GDM1 (cell line): ENCODE measurements around the gene PDE4B.
A peak's percentile ranks its signal among the peaks of the same experiment; 100 is the strongest.

Experiments
- DNase-seq: peaks from one replicate; lab custom pipeline; 2025; lab: John Stamatoyannopoulos, UW

The PDE4B gene

GRCh38 chr1:66265268-66265667, 472.6 kb downstream of the PDE4B start:
- DNase-seq: no peak

DNA sequence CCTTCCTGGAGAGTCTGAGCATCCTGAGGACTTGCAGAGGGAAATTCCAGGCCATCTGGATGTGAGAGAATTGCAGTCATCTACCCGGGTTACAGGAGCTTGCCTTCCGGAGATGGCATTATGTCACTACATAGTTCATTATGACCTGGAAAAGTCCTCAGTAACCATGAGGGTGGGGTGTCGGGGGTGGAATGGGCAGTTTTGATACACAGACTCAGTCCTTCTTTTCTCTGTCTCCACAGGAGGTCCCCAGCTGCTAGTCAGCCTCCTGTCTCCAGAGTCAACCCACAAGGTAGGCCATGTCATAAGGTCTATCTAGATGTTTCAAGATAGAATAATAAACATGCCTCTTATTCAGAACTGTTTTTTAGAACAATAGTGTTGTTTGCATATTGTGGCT, 473.1 kb downstream of the PDE4B start:
- DNase-seq: no peak

DNA sequence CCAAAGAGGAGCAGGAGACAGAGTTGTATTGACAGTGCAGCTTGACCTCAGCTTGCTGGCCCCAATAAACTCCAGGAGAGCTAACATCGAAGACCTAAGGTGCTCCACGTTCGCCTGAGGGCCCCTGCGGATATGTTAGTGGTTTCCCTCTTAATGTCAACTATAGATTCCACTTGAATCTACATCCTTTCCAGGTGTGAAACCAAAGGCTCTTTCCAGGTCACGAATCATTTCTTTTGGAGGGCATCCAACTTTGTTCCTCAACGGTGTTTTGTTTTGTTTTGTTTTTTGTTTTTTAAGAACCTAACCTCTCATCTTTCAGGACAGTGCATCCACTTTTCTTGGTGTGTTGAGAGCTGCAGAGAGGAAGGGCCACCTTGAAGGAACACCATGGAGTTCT, 473.7 kb downstream of the PDE4B start:
- DNase-seq: no peak

- no peak for DNase-seq
Observed at GRCh38 chr1:66266756-66267155, 474.1 kb downstream of the PDE4B start.

DNA sequence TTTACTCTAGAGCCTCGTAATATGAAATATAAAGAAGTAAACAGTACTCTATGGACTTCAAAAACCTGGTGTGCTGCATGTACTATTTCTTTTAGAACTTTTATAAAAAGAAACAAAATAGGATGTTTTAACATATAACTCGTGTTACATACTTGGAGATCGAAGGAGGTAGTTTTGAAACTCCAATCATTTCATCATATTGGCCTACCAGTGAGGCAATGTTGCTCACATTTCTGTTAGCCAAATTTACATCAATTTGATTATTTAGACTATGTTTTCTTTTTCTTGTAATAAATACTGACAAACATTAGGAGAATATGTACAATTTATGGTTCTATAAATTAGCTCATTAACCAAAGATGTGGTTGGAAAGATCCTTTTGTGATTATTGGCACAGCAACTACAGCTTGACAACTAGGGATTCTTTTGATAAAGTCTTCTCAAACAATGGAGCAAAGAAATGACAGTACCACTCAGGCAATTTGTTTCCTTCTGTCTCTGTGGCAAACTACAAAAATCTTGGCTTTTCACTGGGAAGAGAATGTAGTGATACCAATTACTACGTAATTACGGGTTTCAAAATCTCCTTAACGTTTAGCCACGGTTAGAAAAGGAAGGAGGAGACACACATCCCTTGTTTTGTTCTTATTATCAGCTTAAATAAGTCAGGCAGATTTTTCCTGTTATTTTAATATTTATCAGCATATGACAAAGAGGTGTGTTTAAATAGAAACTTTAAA, 474.7 kb downstream of the PDE4B start:
- no peak for DNase-seq

GRCh38 chr1:66269222-66269621, 476.5 kb downstream of the PDE4B start:
- DNase-seq: no peak

DNA sequence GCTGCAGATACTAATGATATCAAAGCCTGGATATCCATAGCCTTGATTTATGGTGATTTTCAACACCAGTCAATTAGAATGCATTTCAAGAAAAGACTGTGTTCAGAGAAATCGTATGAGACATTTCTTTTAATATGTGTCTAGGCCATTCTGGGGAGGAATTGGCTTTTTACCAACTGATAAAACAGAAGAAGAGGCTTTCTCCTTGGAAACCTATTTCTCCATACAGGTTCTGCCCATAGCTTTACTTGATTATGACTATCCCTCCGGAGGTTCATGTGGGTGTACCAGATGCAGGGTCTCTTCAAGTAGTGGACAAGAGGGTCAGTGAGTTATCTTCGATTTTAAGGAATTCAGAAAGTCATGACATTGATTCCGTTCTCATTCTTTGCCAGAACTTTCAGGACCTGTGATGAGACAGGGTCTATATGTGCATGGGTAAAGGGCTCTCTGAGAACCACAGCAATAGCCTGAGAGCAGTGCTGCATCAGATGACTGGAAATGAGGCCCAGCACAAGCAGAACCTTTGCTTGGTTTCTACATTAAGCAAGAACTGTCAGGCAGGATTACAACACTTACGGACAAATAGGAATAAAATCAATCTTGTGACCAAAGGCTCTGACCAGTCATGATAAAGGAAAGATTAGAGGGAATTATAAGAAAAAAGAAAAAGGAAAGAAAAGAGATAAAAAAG, 477.6 kb downstream of the PDE4B start:
- DNase-seq: no peak

DNA sequence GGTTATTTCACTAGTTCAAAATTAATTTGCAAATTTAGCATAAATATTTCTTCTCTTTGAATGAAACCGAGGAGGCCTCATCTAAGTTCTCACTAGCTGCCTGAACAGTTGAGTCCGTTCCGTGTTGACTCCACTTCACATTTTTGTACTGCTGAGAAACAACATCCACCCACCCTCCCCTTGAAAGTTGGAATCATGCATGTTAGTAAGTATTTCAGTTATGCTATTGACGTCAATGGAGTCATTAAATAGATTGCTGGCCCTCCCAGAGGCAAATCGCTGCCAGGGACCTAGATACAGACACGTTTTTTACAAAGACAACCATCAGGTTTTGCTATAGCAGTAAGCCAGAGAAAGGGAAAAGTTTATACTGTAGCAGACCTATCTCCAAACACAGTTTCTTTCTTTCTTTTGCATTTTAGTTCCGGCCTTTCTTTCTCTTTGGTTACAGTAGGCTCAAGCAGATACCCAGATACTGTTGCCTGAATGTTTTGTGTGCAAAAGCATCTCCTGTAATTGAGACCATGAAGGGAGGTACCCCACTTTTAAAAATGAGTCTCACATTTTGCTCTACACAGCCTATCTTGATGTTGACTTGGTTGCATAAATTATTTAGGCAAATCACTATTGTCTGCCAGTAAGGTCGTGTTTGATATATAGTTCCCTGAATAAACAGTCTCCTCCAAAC, 478.7 kb downstream of the PDE4B start:
- DNase-seq: peak; percentile 58

DNA sequence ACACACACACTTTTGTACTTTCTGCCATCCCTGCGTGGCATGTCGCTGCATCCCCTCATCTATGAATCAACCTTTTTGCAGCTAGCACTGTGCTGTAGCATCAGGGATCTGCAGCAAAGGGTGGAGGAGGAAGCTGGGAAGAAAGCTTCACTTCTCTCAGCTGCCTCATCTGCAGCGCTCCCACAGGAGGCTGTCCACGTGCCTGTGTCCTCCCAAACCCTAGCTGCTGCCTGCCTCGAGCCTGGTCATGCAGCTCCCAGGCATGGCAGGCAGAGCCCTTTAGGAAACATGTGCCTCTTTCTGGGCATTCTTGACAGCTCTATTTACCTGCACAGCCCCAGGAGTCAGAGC, 479.2 kb downstream of the PDE4B start:
- DNase-seq: no peak

DNA sequence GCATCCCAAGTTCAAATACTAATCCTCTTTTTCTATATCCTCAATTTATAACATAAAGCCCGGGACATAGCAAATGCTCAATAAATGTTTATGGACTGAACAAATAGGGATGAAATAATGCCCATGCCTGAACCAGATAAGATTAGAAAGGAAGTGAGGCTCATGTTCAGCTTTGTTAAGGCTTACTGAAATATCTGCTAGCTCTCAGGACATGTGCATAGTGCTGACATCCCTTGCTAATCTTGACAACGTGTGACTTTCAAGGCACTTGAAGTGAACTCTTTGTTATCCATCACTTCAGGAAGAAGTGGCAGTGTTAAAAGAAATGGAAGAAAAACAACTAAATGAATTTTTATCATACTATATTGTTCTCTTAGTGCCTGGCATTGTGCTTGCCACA, 481.0 kb downstream of the PDE4B start:
- DNase-seq: no peak

- no peak for DNase-seq
Observed at GRCh38 chr1:66274634-66275033, 481.9 kb downstream of the PDE4B start.

- DNase-seq: no peak
Observed at GRCh38 chr1:66275083-66275482, 482.4 kb downstream of the PDE4B start.

DNA sequence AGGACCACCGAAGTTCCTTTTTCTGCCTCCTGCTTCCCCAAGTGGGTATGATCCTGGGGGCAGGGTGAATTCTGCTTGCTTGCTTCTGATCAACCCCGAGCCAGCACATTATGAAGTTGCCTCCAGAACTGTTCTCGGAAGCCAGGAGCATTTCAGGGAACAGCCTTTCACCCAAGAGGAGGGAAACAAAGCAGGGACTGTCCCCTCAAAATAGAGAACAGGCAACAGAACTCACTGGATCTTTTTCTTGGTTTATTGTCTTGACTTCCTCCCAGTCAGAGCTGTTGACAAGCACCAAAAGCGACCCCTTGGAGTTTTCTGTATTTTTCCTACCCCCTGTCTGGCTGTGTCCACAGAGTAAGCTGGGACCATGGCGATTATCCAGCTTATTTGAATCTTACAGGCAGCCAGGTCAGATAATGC, 482.9 kb downstream of the PDE4B start:
- peak; percentile 21 for DNase-seq

- DNase-seq: no peak
Observed at GRCh38 chr1:66276218-66276617, 483.5 kb downstream of the PDE4B start.

DNA sequence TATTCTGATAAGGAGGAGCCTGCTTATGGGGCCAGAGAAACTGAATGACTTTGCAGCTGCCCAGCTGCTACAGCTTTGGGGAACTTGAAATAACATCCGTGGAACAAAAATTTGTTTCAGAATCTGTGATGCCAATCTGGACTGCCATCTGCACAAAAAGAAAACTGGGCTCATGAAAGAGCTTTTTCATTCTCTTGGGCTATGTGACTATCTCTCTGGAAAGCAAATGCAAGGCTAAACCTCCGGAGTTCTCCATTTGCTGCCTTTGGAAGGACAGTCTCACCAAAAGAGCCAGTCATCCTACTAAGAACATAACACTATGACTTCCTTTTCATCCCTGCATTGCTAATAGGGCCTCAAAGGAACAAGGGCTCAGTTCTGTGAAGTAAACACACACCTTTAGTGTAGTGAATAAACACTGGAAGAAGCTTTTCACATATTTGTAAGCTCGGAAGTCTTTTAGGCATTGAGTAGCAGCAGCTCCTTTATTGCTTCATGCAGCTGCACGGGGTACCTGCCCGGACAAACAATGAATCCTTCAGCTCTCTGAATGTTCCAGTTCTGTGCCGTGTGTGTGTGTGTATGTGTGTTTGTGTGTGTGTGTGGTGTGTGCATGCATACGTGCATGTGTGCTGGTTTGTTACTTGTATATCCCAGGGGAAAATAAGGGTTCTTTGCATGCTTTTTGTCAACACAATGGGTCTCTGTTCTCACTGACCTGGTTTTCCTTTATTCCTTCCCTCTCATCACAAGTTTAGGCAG, 485.7 kb downstream of the PDE4B start:
- DNase-seq: peak; percentile 13

GRCh38 chr1:66281808-66282207, 489.1 kb downstream of the PDE4B start:
- DNase-seq: no peak

DNA sequence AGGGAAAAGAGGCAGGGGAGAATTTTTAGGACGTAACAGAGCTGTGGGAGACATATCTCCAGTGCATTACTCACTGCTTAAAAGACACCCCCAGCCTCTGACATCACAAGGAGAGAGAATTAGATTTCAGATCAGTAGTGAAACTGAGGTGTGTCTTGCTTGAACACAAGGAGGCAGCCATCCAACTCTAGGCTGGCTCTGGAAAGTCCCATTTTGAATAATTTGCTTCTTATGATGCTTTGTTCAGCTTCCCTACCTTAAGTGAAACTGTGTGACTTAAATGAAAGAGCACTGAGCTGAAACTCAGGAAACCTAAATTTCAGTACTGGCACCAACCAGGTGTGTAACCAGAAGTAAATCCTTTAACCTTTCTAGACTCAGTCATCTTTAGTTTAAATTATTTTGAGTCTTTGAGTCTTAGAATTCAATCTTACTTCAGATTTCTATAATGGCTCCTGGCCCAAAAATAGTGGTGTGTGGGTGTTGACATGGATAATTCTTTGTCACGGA, 489.7 kb downstream of the PDE4B start:
- no peak for DNase-seq

DNA sequence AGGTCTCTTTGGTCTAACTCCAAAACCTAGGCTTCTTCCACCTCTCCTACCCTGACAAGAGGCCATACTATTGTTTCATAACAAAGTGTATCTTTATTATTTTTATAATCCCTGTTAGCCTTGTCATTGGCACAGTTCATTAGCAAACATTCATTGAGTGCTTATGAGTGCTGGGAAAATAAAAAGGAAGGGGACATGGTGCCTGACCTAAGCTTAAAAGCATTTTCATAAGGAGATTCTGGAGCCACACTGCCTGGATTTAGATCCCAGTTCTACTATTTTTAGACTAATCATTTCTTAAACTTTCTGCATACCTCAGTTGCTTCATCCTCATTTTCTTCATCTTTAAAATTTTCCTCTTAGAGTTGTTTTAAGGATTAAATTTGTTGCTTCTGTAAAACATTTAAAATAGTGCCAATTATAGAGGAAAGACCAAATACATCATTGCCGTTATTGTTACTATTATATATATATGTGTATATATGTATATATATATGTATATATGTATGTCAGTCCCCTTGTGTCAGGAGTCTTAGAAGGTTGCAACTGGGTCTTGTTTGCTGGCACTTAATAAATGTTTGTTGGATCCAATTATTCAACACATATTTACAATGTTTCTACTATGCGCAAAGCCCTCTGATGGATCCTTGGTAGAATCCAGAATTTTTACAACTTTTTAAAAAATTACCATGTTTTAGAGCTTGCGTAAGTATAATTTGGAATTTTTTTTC, 490.4 kb downstream of the PDE4B start:
- DNase-seq: no peak

DNA sequence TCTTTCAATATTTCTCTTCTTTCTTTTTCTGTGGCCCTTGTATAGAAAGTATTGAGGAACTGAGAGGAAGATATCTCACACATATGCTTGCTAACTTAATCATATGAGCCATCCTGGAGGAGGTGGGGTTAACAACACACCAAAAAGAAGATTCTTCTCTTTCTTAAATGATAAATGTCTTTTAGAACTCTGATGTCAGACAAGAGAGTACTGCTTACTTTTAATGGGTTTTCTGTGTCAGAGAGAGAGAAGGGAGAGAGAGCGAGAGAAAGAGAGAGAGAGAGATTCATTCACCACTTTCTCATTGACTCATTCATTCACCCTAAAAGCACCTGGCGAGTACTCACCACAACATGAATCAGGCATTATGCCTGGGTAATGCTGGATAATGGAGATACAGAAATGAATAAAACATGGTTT, 490.9 kb downstream of the PDE4B start:
- no peak for DNase-seq

DNA sequence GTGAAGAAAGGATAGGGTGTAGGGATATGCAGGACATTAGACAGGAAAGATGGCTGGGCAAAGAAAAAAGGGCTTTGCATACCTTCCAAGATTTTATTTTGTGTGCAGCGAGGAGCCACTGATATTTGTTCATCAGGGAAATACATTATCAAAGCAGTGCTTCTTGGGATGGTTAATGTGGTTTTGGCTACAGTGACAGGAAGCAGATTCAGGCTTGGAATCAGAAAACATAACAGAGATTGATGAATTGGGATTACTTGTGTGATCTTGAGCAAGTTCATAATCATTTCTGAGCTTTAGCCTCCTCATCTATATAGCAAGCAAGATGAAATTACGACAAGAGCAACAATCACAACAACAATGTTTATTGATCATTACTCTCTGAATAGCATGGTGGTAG, 492.1 kb downstream of the PDE4B start:
- DNase-seq: no peak

GRCh38 chr1:66285618-66286270, 493.0 kb downstream of the PDE4B start:
- no peak for DNase-seq
